ENCODE data around the gene ANKS1B.

DNA sequence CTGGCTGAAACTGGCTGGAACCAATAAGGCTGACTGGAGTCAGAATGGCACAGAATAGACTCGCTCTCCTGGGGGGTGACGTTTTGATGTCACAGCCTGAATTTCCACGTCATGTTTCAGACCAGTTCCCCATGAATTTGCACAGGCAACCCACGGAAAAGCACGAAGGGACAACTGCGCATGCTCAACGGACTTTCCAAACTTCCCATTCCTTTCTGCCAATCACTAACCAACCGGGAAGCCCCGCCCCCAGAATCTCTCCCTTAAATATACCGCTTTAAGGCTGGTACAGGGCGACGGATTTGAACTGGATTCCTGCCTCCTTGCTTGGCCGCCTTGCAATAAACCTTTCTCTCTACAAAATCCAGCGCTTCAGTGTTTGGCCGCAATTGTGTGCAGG, 904.9 kb downstream of the ANKS1B start:
- TF ChIP-seq CTCF (IDR thresholded peaks at IDR 0.05) (no peak), POLR2A (IDR thresholded peaks at IDR 0.05) (no peak)
